ENCODE results near the gene CABLES1.

The CABLES1 gene

DNA sequence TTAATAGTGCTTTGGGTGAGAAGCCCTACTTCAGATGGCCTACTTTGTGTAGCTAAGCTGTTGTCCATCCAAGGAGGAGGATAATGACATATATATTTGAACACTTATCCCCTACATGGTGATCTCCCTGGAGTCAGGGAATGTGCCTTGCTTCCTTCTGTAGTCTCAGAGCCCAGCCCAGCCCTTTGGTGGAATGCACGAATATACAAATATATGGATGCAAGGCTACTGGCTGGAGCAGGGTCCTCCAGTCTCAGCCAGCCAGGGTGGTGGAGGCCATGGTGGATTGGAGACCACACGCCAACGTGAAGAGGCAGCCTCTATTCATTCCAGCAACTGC is 167.2 kb downstream of the CABLES1 start:
- Histone ChIP-seq H3K36me3 (ENCODE audit: insufficient read depth, low read length) (peaks cover 7% of the 10 kb centered on the region; the same call in 1 of the 2 replicates), H4K20me1 (ENCODE audit: insufficient read depth, low read length) (no peaks in the 10 kb centered on the region), H3K4me2 (ENCODE audit: low read length) (no peak overlapping the region), H3K9me3 (ENCODE audit: low read length) (no peaks in the 10 kb centered on the region), H3F3A (ENCODE audit: insufficient read depth, low read length) (no peaks in the 10 kb centered on the region), H3K27ac (ENCODE audit: low read depth, low read length, poor library complexity, severe bottlenecking) (no peak overlapping the region), H3K4me1 (ENCODE audit: insufficient read depth, low read length, severe bottlenecking) (no peaks in the 10 kb centered on the region), H3K27me3 (ENCODE audit: insufficient read depth, low read length) (no peaks in the 10 kb centered on the region), H2AFZ (ENCODE audit: low read length) (no peak overlapping the region), H3K9me2 (ENCODE audit: low read depth, low read length) (no peaks in the 10 kb centered on the region), H3K9ac (ENCODE audit: low read length) (no peak overlapping the region), H3K4me3 (ENCODE audit: low read depth, low read length, poor library complexity, severe bottlenecking) (no peak overlapping the region), H3K79me2 (ENCODE audit: insufficient read depth, low read length) (no peaks in the 10 kb centered on the region)
- TF ChIP-seq, protein P1, sequence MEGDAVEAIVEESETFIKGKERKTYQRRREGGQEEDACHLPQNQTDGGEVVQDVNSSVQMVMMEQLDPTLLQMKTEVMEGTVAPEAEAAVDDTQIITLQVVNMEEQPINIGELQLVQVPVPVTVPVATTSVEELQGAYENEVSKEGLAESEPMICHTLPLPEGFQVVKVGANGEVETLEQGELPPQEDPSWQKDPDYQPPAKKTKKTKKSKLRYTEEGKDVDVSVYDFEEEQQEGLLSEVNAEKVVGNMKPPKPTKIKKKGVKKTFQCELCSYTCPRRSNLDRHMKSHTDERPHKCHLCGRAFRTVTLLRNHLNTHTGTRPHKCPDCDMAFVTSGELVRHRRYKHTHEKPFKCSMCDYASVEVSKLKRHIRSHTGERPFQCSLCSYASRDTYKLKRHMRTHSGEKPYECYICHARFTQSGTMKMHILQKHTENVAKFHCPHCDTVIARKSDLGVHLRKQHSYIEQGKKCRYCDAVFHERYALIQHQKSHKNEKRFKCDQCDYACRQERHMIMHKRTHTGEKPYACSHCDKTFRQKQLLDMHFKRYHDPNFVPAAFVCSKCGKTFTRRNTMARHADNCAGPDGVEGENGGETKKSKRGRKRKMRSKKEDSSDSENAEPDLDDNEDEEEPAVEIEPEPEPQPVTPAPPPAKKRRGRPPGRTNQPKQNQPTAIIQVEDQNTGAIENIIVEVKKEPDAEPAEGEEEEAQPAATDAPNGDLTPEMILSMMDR (IDR thresholded peaks at IDR 0.05; ENCODE audit: low read length) = no peak
- TF ChIP-seq EZH2 (IDR thresholded peaks at IDR 0.05; ENCODE audit: borderline replicate concordance, low read length) = no peak

DNA sequence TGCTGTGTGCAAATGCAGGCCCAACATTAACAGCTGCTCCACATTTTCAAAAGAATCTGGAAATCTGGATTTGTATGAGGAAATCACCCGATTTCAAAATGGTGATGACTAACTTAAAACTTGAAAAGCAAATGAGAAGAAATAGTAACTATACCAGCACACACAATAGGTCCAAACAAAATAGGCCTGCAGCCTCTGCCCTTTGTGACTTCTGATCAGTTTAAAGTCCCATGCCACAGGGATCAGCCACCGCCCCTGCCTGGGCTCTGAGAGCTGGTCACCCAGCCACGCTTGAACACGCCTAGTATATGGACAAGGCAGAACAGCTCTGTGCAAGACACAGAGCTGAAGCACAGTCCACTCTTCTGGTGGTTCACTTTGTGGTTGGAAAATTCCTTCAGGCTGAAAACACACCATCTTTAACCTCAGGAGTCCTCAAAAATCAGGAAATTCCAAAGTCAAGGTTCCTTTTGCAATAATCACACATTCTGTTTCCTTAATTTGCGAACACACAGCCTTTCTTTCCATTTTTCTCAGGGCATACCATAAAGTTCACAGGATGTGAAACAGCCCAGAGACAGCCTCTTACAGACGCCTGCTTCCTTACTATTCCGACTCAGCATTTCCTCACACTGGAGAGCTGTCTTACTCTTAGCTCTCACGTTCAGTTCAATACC is 167.7 kb downstream of the CABLES1 start:
- Histone ChIP-seq H3K27ac (ENCODE audit: low read depth, low read length, poor library complexity, severe bottlenecking) (no peak overlapping the region), H3K9me3 (ENCODE audit: low read length) (no peaks in the 10 kb centered on the region), H3K9ac (ENCODE audit: low read length) (no peak overlapping the region), H3K36me3 (ENCODE audit: insufficient read depth, low read length) (peaks cover 2% of the 10 kb centered on the region; the same call in 1 of the 2 replicates), H3K4me3 (ENCODE audit: low read depth, low read length, poor library complexity, severe bottlenecking) (no peak overlapping the region), H3K79me2 (ENCODE audit: insufficient read depth, low read length) (no peaks in the 10 kb centered on the region), H2AFZ (ENCODE audit: low read length) (no peak overlapping the region), H3K4me2 (ENCODE audit: low read length) (no peak overlapping the region), H3K27me3 (ENCODE audit: insufficient read depth, low read length) (no peaks in the 10 kb centered on the region), H3K4me1 (ENCODE audit: insufficient read depth, low read length, severe bottlenecking) (peaks cover 3% of the 10 kb centered on the region), H4K20me1 (ENCODE audit: insufficient read depth, low read length) (no peaks in the 10 kb centered on the region), H3F3A (ENCODE audit: insufficient read depth, low read length) (no peaks in the 10 kb centered on the region), H3K9me2 (ENCODE audit: low read depth, low read length) (no peaks in the 10 kb centered on the region)
- TF ChIP-seq EZH2 (IDR thresholded peaks at IDR 0.05; ENCODE audit: borderline replicate concordance, low read length) = no peak
- TF ChIP-seq, protein P1 (IDR thresholded peaks at IDR 0.05; ENCODE audit: low read length) = no peak

DNA sequence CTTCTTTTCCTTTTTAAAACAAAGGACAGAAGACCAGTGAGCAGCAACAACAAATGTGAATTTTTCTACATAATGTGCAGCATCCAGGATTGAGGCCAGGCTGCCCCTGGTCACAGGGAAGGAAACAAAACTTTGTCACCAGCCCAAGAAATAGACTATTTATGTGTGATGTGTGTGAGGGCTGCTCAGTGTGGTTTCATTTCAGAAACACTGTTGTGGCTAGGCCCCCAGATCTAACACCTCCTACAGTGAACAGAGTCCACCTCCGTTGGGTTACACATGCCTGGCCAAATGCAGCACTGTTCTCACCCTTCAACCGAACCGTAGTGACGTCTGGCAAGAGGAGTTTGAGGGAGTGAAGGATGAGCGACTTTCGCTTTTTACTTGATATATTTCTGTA is 171.5 kb downstream of the CABLES1 start:
- H2AFZ ChIP-seq (ENCODE audit: low read length) = no peak overlapping the region
- no peak overlapping the region for H3K4me2 ChIP-seq (ENCODE audit: low read length)
- no peaks in the 10 kb centered on the region for H3K79me2 ChIP-seq (ENCODE audit: insufficient read depth, low read length)
- H3K27ac ChIP-seq (ENCODE audit: low read depth, low read length, poor library complexity, severe bottlenecking) = no peak overlapping the region
- no peak overlapping the region for H3K4me3 ChIP-seq (ENCODE audit: low read depth, low read length, poor library complexity, severe bottlenecking)
- no peaks in the 10 kb centered on the region for H3K36me3 ChIP-seq (ENCODE audit: insufficient read depth, low read length)
- H3F3A ChIP-seq (ENCODE audit: insufficient read depth, low read length) = no peaks in the 10 kb centered on the region
- no peaks in the 10 kb centered on the region for H3K27me3 ChIP-seq (ENCODE audit: insufficient read depth, low read length)
- no peaks in the 10 kb centered on the region for H3K9me2 ChIP-seq (ENCODE audit: low read depth, low read length)
- H3K9me3 ChIP-seq (ENCODE audit: low read length) = no peaks in the 10 kb centered on the region
- no peaks in the 10 kb centered on the region for H4K20me1 ChIP-seq (ENCODE audit: insufficient read depth, low read length)
- H3K9ac ChIP-seq (ENCODE audit: low read length) = no peak overlapping the region
- TF ChIP-seq, protein P1 (IDR thresholded peaks at IDR 0.05; ENCODE audit: low read length) = no peak
- no peak for TF ChIP-seq EZH2 (IDR thresholded peaks at IDR 0.05; ENCODE audit: borderline replicate concordance, low read length)
- H3K4me1 ChIP-seq (ENCODE audit: insufficient read depth, low read length, severe bottlenecking) = peaks cover 4% of the 10 kb centered on the region

Measured in OCI-LY1 (cell line).